Fibroblast of the aortic adventitia (primary cell): ENCODE results near the gene ITGB8. TPM values are rescaled to one million over a fixed set of nuclear protein-coding genes. Genes with fewer than 3 reads are reported as not detected.

Experiments
- DNase-seq: peaks from one replicate; pipeline ENCODE4 v3.0.0-alpha.2; 2010; ENCODE audit warnings: low read depth
- H3K4me3 ChIP-seq: 2 replicates; pipeline ENCODE4 v1.5.1; 2011; ENCODE audit warnings: low read depth, mild to moderate bottlenecking, control low read depth, low read length, moderate library complexity
- total RNA-seq: library from RNA; depleted of rRNA; stranded (reverse); fragments of >200 nt; gene quantifications from 2 replicates; pipeline ENCODE4 v1.2.3, GENCODE V29; 2012; ENCODE audit warnings: low replicate concordance
- TF ChIP-seq, protein P1 (sequence below): IDR thresholded peaks from 2 replicates; pipeline ENCODE4 v1.5.1; 2011; ENCODE audit warnings: mild to moderate bottlenecking, low read length, control low read depth, inconsistent platforms; ENCODE audit not compliant: insufficient read depth

ITGB8 gene
- total RNA-seq, 1 donor = 79.2 TPM

DNA sequence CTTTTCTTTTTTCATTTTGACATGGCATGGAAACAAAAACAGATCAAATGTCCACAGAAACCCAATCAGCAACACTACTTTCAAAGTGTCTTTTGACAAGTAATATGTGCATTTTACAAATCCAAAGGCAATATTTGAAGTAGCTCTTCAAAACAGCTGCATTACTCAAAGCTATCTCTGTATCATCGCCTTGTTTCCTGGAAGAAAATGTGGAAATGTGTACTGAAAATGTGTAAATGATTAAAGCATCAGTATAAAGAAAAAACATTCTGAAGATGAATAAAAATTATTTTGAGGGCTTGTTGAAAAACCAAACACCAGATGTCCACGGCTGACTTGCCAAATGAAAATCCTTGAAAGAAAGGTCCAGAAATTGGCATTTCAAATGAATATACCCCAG is 16.5 kb upstream of the ITGB8 start:
- DNase-seq = no peak

DNA sequence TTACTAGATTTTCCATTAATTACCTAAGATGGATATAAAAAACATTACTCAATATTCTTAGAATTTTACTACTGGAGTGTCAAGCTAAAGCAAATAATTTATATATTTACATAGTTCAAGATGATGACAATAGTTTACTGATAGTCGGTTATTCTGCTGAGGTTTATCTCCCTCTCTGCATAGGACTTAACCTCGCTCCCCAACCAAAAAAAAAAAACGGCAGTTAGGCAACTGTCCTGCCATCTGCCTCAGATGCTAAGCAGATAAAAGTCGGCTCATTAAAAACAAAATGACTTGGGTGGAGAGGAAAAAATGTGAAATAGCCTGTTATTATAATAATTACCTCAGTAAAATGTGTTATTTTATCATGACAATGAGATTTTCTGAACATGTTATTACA is 14.0 kb upstream of the ITGB8 start:
- TF ChIP-seq, protein P1, sequence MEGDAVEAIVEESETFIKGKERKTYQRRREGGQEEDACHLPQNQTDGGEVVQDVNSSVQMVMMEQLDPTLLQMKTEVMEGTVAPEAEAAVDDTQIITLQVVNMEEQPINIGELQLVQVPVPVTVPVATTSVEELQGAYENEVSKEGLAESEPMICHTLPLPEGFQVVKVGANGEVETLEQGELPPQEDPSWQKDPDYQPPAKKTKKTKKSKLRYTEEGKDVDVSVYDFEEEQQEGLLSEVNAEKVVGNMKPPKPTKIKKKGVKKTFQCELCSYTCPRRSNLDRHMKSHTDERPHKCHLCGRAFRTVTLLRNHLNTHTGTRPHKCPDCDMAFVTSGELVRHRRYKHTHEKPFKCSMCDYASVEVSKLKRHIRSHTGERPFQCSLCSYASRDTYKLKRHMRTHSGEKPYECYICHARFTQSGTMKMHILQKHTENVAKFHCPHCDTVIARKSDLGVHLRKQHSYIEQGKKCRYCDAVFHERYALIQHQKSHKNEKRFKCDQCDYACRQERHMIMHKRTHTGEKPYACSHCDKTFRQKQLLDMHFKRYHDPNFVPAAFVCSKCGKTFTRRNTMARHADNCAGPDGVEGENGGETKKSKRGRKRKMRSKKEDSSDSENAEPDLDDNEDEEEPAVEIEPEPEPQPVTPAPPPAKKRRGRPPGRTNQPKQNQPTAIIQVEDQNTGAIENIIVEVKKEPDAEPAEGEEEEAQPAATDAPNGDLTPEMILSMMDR = no peak
- H3K4me3 ChIP-seq = no peak overlapping the region
- DNase-seq = no peak

More for the DNA sequence above, 16.5 kb upstream of the ITGB8 start:
- H3K4me3 ChIP-seq = no peak overlapping the region
- TF ChIP-seq, protein P1 = no peak

DNA sequence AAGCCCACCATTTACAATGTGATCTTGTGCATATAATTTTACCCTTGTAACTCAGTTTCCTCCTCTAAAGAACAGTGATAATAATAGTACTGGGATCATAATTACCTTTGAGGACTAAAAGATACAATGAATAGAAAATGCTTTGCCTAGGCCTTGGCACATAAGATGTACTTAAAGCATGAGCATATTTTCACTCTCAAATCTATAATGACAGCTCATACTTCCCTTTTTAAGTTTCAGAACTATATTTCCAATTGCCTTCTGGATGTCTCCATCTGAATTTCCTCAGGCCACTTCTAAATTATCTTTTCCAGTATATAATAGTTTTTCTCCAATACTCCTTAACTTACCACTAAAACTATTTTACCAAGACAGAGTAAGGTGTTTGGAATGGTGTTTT is 13.3 kb upstream of the ITGB8 start:
- TF ChIP-seq, protein P1 = no peak
- H3K4me3 ChIP-seq = no peak overlapping the region
- no peak for DNase-seq

DNA sequence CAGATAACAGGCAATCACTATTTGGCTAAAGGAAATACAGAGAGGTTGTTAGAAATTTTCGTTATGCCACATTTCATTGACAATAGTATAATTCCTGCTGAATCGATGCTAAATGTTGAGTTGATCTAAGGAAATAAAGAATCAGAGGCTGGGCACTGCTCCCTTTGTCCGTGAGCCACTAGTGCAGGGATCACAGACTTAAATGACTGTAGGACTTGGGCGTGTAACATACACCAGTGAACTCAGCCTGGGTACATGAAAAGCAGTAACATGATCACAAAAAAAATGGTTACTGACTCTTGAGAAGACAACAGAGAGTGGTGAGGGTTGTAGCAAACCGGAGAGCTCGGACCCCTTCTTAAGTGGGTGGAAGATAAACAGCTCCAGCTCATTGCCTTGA is 11.8 kb upstream of the ITGB8 start:
- DNase-seq = no peak
- TF ChIP-seq, protein P1 = no peak
- H3K4me3 ChIP-seq = no peak overlapping the region

DNA sequence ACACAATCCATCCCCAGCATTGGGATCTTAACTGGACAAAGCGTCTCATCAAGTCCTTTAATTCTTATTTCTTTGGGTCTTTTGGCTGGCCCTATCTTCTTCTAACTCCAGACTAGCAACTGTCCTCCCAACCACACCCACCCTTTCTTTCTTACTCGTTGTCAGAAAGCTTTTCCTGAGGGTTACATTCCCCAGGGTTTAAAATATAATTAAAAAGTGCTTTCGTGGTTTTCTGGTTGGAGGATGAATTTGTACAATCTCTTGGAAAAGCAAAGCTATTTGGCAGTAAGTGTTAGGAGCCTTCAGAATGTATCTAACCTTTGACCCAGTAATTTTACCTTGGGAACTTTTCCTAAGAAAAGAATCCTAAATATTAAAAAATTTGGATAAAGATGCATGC is 10.4 kb upstream of the ITGB8 start:
- TF ChIP-seq, protein P1 = no peak
- H3K4me3 ChIP-seq = no peak overlapping the region
- DNase-seq = no peak

DNA sequence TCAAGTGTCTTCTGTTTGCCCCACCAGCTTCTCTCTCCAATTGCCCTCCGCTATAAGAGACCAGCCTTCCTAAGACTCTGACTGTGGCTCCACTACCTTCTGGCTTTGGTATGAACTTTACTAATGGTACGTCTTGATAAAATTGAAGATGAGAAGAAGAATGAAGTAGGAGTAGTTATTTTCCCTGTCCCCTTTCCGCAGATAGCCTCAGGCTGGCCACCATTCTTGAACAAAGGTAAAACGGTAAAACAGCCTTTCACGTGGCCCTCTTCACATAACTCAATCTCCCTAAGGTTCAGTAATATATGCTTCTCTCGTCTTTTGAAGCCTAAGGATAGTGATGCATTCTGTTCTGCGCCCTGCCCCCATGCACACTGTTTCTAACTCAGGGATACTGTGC is 9.9 kb upstream of the ITGB8 start:
- DNase-seq = no peak

DNA sequence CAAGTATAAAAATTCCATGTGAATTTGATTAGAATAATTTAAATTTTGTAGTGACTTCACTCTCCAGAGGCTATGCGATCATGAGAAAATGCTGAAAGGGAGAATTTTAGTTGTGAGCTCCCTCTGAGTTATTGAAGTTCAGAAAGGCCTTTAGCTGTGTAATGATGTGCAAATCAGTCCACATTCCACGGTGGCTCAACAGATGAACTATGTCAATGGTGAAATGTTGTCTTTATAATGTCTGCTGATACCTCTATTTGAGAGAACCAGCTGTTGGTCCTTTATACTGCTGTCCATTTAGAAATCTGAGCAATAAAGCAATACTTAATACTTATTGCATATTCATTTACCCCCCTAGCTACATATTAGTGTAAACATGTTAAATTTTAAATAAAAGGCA is 7.1 kb upstream of the ITGB8 start:
- TF ChIP-seq, protein P1 = no peak
- no peak overlapping the region for H3K4me3 ChIP-seq
- DNase-seq = no peak

More for the DNA sequence above, 9.9 kb upstream of the ITGB8 start:
- H3K4me3 ChIP-seq = no peak overlapping the region
- TF ChIP-seq, protein P1 = no peak
